Liver (tissue), 3 donors: Measurements from ENCODE around the gene SYDE2.

Experiments
- ATF3 ChIP-seq: IDR thresholded peaks from 2 replicates; pipeline ENCODE4 v1.6.1; 2016; ENCODE audit warnings: antibody characterized with exemption
- CTCF ChIP-seq: fragments of 150-350 bp; IDR thresholded peaks from 2 replicates; pipeline ENCODE4 v1.5.1; 2017; ENCODE audit warnings: improper control_type of control experiment, low read depth, low read length; ENCODE audit not compliant: missing input control
- FOXA1 ChIP-seq: IDR thresholded peaks from 2 replicates; pipeline ENCODE4 v1.6.1; 2016; ENCODE audit warnings: antibody characterized with exemption
- GABPA ChIP-seq, 2 donors: IDR thresholded peaks in 1 of 2; conservative IDR thresholded peaks in 1 of 2; 2 replicates each; pipeline ENCODE4 v1.6.1; 2016; ENCODE audit warnings: antibody characterized with exemption in 2 of 2, mild to moderate bottlenecking in 1 of 2, moderate library complexity in 1 of 2
- MAX ChIP-seq: IDR thresholded peaks from 2 replicates; pipeline ENCODE4 v1.6.1; 2016; ENCODE audit warnings: antibody characterized with exemption
- RAD21 ChIP-seq, 2 donors: IDR thresholded peaks; 2 replicates each; pipeline ENCODE4 v1.6.1; 2016; ENCODE audit warnings: antibody characterized with exemption in 2 of 2, mild to moderate bottlenecking in 2 of 2
- REST ChIP-seq: IDR thresholded peaks from 2 replicates; pipeline ENCODE4 v1.6.1; 2016; ENCODE audit warnings: antibody characterized with exemption, mild to moderate bottlenecking
- TAF1 ChIP-seq: conservative IDR thresholded peaks from 2 replicates; pipeline ENCODE4 v1.6.1; 2016; ENCODE audit warnings: antibody characterized with exemption, mild to moderate bottlenecking
- YY1 ChIP-seq: IDR thresholded peaks from 2 replicates; pipeline ENCODE4 v1.6.1; 2016; ENCODE audit warnings: antibody characterized with exemption, mild to moderate bottlenecking
- TF ChIP-seq, protein P1 (sequence below): IDR thresholded peaks from 2 replicates; pipeline ENCODE4 v1.6.1; 2016; ENCODE audit warnings: antibody characterized with exemption
- donor health status: healthy.
- donor health status: healthy.

- no peak for TF ChIP-seq MAX
- no peak for TF ChIP-seq REST
- no peak for TF ChIP-seq CTCF
- TF ChIP-seq YY1: no peak
- TF ChIP-seq GABPA (IDR thresholded peaks at IDR 0.05 in 1 of 2, conservative IDR thresholded peaks at IDR 0.05 in 1 of 2): no peak
- no peak for TF ChIP-seq RAD21 (IDR thresholded peaks at IDR 0.05)
- TF ChIP-seq ATF3: no peak
- TF ChIP-seq FOXA1: no peak
- TF ChIP-seq TAF1: no peak
- TF ChIP-seq, protein P1, sequence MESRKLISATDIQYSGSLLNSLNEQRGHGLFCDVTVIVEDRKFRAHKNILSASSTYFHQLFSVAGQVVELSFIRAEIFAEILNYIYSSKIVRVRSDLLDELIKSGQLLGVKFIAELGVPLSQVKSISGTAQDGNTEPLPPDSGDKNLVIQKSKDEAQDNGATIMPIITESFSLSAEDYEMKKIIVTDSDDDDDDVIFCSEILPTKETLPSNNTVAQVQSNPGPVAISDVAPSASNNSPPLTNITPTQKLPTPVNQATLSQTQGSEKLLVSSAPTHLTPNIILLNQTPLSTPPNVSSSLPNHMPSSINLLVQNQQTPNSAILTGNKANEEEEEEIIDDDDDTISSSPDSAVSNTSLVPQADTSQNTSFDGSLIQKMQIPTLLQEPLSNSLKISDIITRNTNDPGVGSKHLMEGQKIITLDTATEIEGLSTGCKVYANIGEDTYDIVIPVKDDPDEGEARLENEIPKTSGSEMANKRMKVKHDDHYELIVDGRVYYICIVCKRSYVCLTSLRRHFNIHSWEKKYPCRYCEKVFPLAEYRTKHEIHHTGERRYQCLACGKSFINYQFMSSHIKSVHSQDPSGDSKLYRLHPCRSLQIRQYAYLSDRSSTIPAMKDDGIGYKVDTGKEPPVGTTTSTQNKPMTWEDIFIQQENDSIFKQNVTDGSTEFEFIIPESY: no peak
Measured at GRCh38 chr1:85208488-85208887, 7.7 kb upstream of the SYDE2 start.
